Rectal smooth muscle tissue (tissue), 1 donor: ENCODE measurements around the gene KRTAP10-10.
"Not testable (repeated sequence)": the region's sequence is repeated elsewhere in the genome, so short reads cannot be mapped to it uniquely, and the experiment has no call there.

Source experiments
- H3K27ac ChIP-seq: one replicate; pipeline ENCODE4 v1.7.0; 2013; ENCODE audit warnings: low read depth, low read length, inconsistent platforms
- H3K27me3 ChIP-seq: one replicate; pipeline ENCODE4 v1.7.0; 2013; ENCODE audit warnings: low read length; ENCODE audit not compliant: control insufficient read depth, insufficient read depth
- H3K36me3 ChIP-seq: one replicate; pipeline ENCODE4 v1.7.0; 2013; ENCODE audit warnings: low read length; ENCODE audit not compliant: control insufficient read depth, insufficient read depth
- H3K4me1 ChIP-seq: one replicate; pipeline ENCODE4 v1.7.0; 2013; ENCODE audit warnings: low read length; ENCODE audit not compliant: control insufficient read depth, insufficient read depth
- H3K4me3 ChIP-seq: one replicate; pipeline ENCODE4 v1.7.0; 2013; ENCODE audit warnings: low read length
- H3K9ac ChIP-seq: one replicate; pipeline ENCODE4 v1.7.0; 2013; ENCODE audit warnings: low read length

Gene KRTAP10-10

GRCh38 chr21:44596068-44596725 is 41.0 kb upstream of the KRTAP10-10 start:
- peaks cover 2% of the 10 kb centered on the region for H3K27me3 ChIP-seq

GRCh38 chr21:44598061-44598460 is 39.1 kb upstream of the KRTAP10-10 start:
- H3K27me3 ChIP-seq, result peaks cover 2% of the 10 kb centered on the region
- H3K4me3 ChIP-seq, result no peak overlapping the region
- no peaks in the 10 kb centered on the region for H3K36me3 ChIP-seq

More at GRCh38 chr21:44596068-44596725, 41.0 kb upstream of the KRTAP10-10 start:
- H3K4me1 ChIP-seq, result no peaks in the 10 kb centered on the region
- no peaks in the 10 kb centered on the region for H3K36me3 ChIP-seq
- no peak overlapping the region for H3K27ac ChIP-seq
- H3K4me3 ChIP-seq, result no peak overlapping the region
- H3K9ac ChIP-seq, result no peak overlapping the region

GRCh38 chr21:44599264-44600029 is 37.7 kb upstream of the KRTAP10-10 start:
- H3K4me3 ChIP-seq, result no peak overlapping the region
- no peak overlapping the region for H3K27ac ChIP-seq
- H3K36me3 ChIP-seq, result no peaks in the 10 kb centered on the region
- H3K4me1 ChIP-seq, result no peaks in the 10 kb centered on the region
- peaks cover 2% of the 10 kb centered on the region for H3K27me3 ChIP-seq
- H3K9ac ChIP-seq, result no peak overlapping the region

More at GRCh38 chr21:44598061-44598460, 39.1 kb upstream of the KRTAP10-10 start:
- H3K4me1 ChIP-seq, result no peaks in the 10 kb centered on the region
- H3K9ac ChIP-seq, result no peak overlapping the region
- no peak overlapping the region for H3K27ac ChIP-seq

- not testable (repeated sequence) for H3K36me3 ChIP-seq, H3K4me3 ChIP-seq, H3K9ac ChIP-seq, H3K27me3 ChIP-seq, H3K27ac ChIP-seq, H3K4me1 ChIP-seq
These were observed 36.8 kb upstream of the KRTAP10-10 start, which contains the start of gene KRTAP10-7 for GRCh38 chr21:44600118-44600978. KRTAP10-7 (plus strand) TSS chr21:44600597; CDS start chr21:44600622, 25 bp downstream.

GRCh38 chr21:44601091-44601490 is 36.1 kb upstream of the KRTAP10-10 start:
- H3K27ac ChIP-seq, H3K9ac ChIP-seq, H3K4me3 ChIP-seq, H3K36me3 ChIP-seq, H3K4me1 ChIP-seq, H3K27me3 ChIP-seq: not testable (repeated sequence)

- Histone ChIP-seq H3K27me3 (peaks cover 2% of the 10 kb centered on the region), H3K27ac (no peak overlapping the region), H3K4me3 (no peak overlapping the region), H3K4me1 (no peaks in the 10 kb centered on the region), H3K9ac (no peak overlapping the region), H3K36me3 (no peaks in the 10 kb centered on the region)
These were observed 35.3 kb upstream of the KRTAP10-10 start for GRCh38 chr21:44601596-44602462.

GRCh38 chr21:44602463-44602850 is 34.7 kb upstream of the KRTAP10-10 start:
- no peaks in the 10 kb centered on the region for H3K36me3 ChIP-seq
- H3K9ac ChIP-seq, result no peak overlapping the region
- H3K27ac ChIP-seq, result no peak overlapping the region
- peaks cover 2% of the 10 kb centered on the region for H3K27me3 ChIP-seq
- no peaks in the 10 kb centered on the region for H3K4me1 ChIP-seq
- H3K4me3 ChIP-seq, result no peak overlapping the region

- no peak overlapping the region for H3K9ac ChIP-seq
- H3K4me1 ChIP-seq, result no peaks in the 10 kb centered on the region
- H3K27me3 ChIP-seq, result peaks cover 2% of the 10 kb centered on the region
- no peak overlapping the region for H3K4me3 ChIP-seq
- no peak overlapping the region for H3K27ac ChIP-seq
- no peaks in the 10 kb centered on the region for H3K36me3 ChIP-seq
These were observed 33.9 kb upstream of the KRTAP10-10 start for GRCh38 chr21:44603109-44603875.

- no peaks in the 10 kb centered on the region for H3K4me1 ChIP-seq
These were observed 33.2 kb upstream of the KRTAP10-10 start for GRCh38 chr21:44603911-44604310.

GRCh38 chr21:44606495-44606894 is 30.7 kb upstream of the KRTAP10-10 start:
- Histone ChIP-seq H3K27me3 (no peaks in the 10 kb centered on the region), H3K9ac (no peak overlapping the region)

More at GRCh38 chr21:44603911-44604310, 33.2 kb upstream of the KRTAP10-10 start:
- no peaks in the 10 kb centered on the region for H3K36me3 ChIP-seq
- no peak overlapping the region for H3K4me3 ChIP-seq
- H3K27ac ChIP-seq, result no peak overlapping the region
- H3K27me3 ChIP-seq, result peaks cover 2% of the 10 kb centered on the region
- no peak overlapping the region for H3K9ac ChIP-seq

GRCh38 chr21:44609193-44609592 is 28.0 kb upstream of the KRTAP10-10 start:
- no peaks in the 10 kb centered on the region for H3K4me1 ChIP-seq
- H3K27ac ChIP-seq, result no peak overlapping the region
- no peak overlapping the region for H3K9ac ChIP-seq
- no peaks in the 10 kb centered on the region for H3K36me3 ChIP-seq
- no peak overlapping the region for H3K4me3 ChIP-seq
- no peaks in the 10 kb centered on the region for H3K27me3 ChIP-seq

More at GRCh38 chr21:44606495-44606894, 30.7 kb upstream of the KRTAP10-10 start:
- Histone ChIP-seq H3K27ac (no peak overlapping the region), H3K4me3 (no peak overlapping the region), H3K4me1 (no peaks in the 10 kb centered on the region), H3K36me3 (no peaks in the 10 kb centered on the region)
